Esophagus squamous epithelium (tissue), 5 donors: ENCODE measurements around the gene SDS. TPM values are rescaled to one million over a fixed set of nuclear protein-coding genes. Genes with fewer than 3 reads are reported as not detected.

Source experiments
- DNase-seq: peaks from one replicate; lab custom pipeline; 2025; lab: John Stamatoyannopoulos, UW
- H3K27ac ChIP-seq, 4 donors: fragments of 200-600 bp; sonication (generic); one replicate each; pipeline ENCODE4 v1.5.1; 2016 to 2019; ENCODE audit warnings: mild to moderate bottlenecking in 1 of 4
- H3K27me3 ChIP-seq, 4 donors: fragments of 200-600 bp; sonication (generic); 1 replicate in 3 of 4; 2 replicates in 1 of 4; pipeline versions ENCODE4 v1.5.1 to v1.6.0; 2017 to 2021; ENCODE audit warnings: antibody characterized with exemption in 1 of 4
- H3K36me3 ChIP-seq, 3 donors: fragments of 200-600 bp; sonication (generic); one replicate each; pipeline ENCODE4 v1.5.1; 2016 to 2019
- H3K4me1 ChIP-seq, 3 donors: fragments of 200-600 bp; sonication (generic); one replicate each; pipeline ENCODE4 v1.5.1; 2017 to 2019
- H3K4me3 ChIP-seq, 4 donors: fragments of 200-600 bp; sonication (generic); 1 replicate in 3 of 4; 2 replicates in 1 of 4; pipeline ENCODE4 v1.5.1; 2016 to 2019; ENCODE audit warnings: mild to moderate bottlenecking in 2 of 4, moderate library complexity in 1 of 4
- H3K9me3 ChIP-seq, 3 donors: fragments of 200-600 bp; sonication (generic); one replicate each; pipeline ENCODE4 v1.5.1; 2016 to 2019
- POLR2A ChIP-seq, 4 donors: fragments of 450-650 bp; IDR thresholded peaks; one replicate each; pipeline ENCODE4 v1.6.1; 2017; ENCODE audit warnings: antibody characterized with exemption in 4 of 4, mild to moderate bottlenecking in 4 of 4, moderate library complexity in 3 of 4
- WGBS, 2 donors: methylation state at CpG; one replicate each; pipeline ENCODE4 v1.1.5; 2018; 5-methylcytosine and 5-hydroxymethylcytosine counted together
- intact Hi-C: fragments of 100-400 bp; cut with DNase I; formaldehyde crosslinking; loops from one replicate; pipeline ENCODE4 v1.15.0; 2022
- total RNA-seq, 4 donors: library from RNA; depleted of rRNA; stranded (reverse); fragments of >200 nt; gene quantifications; one replicate each; pipeline ENCODE4 v1.1.0, GENCODE V29; 2016
- TF ChIP-seq, protein P1 (sequence below), 6 experiments: fragments of 450-650 bp in 4 of 6; fragments of 200-600 bp in 2 of 6; sonication (generic) in 2 of 6; IDR thresholded peaks; one replicate each; pipeline ENCODE4 v1.5.1; 2016 to 2019; ENCODE audit warnings: antibody characterized with exemption in 6 of 6, mild to moderate bottlenecking in 4 of 6, moderate library complexity in 4 of 6
- donor health status: DM: yes; HTN: yes; CAD: no.

Gene SDS
- total RNA-seq, 4 donors from 2014 or later: 0.76 TPM; not detected in 3

GRCh38 chr12:113374823-113375428 lies 28.8 kb downstream of the SDS start:
- intact Hi-C loops: no loop called here
- H3K9me3 ChIP-seq: no peaks in the 10 kb centered on the region
- WGBS, 2 donors: 64 to 75% methylated on average over 2 of the region's 4 CpGs
- peaks cover 8 to 79% (median 10%) of the 10 kb centered on the region in 3 donors for H3K36me3 ChIP-seq
- H3K4me3 ChIP-seq: no peak overlapping the region
- no peaks in the 10 kb centered on the region for H3K27me3 ChIP-seq
- TF ChIP-seq, protein P1, sequence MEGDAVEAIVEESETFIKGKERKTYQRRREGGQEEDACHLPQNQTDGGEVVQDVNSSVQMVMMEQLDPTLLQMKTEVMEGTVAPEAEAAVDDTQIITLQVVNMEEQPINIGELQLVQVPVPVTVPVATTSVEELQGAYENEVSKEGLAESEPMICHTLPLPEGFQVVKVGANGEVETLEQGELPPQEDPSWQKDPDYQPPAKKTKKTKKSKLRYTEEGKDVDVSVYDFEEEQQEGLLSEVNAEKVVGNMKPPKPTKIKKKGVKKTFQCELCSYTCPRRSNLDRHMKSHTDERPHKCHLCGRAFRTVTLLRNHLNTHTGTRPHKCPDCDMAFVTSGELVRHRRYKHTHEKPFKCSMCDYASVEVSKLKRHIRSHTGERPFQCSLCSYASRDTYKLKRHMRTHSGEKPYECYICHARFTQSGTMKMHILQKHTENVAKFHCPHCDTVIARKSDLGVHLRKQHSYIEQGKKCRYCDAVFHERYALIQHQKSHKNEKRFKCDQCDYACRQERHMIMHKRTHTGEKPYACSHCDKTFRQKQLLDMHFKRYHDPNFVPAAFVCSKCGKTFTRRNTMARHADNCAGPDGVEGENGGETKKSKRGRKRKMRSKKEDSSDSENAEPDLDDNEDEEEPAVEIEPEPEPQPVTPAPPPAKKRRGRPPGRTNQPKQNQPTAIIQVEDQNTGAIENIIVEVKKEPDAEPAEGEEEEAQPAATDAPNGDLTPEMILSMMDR (IDR thresholded peaks at IDR 0.05): no peak
- TF ChIP-seq POLR2A (IDR thresholded peaks at IDR 0.05): no peak
- H3K4me1 ChIP-seq: no peaks in the 10 kb centered on the region
- H3K27ac ChIP-seq: no peak overlapping the region
- DNase-seq: no peak

- TF ChIP-seq, protein P1 (IDR thresholded peaks at IDR 0.05): no peak
- TF ChIP-seq POLR2A (IDR thresholded peaks at IDR 0.05): no peak
- Histone ChIP-seq H3K4me1 (no peaks in the 10 kb centered on the region), H3K27ac (no peak overlapping the region), H3K4me3 (no peak overlapping the region), H3K9me3 (no peaks in the 10 kb centered on the region), H3K27me3 (no peaks in the 10 kb centered on the region), H3K36me3 (peaks cover 8 to 78% (median 10%) of the 10 kb centered on the region in 3 donors)
- DNase-seq: no peak
- 85 to 92% methylated on average over 3 of the region's 3 CpGs for WGBS, 2 donors
- intact Hi-C loops: no loop called here
Observed at GRCh38 chr12:113373969-113374368, 29.7 kb downstream of the SDS start.

DNA sequence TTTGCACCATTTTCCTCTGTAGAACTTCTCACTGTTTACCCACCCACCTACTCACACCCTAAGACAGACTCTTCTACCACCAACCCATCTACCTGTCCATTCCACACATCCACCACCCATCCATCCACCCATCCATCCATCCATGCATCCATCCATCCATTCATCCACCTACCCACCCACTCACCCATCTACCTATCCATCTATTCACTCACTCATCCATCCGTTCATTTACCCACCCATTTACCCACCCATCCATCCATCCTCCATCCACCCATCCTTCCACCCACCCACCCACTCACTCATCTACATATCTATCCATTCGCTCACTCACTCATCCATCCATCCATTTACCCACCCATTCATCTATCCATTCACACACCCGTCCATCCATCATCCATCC lies 30.2 kb downstream of the SDS start:
- no peak overlapping the region for H3K4me3 ChIP-seq
- H3K27ac ChIP-seq: no peak overlapping the region
- WGBS, 2 donors: 89 to 97% methylated on average over 3 of the region's 3 CpGs
- no peaks in the 10 kb centered on the region for H3K27me3 ChIP-seq
- no peak for TF ChIP-seq POLR2A (IDR thresholded peaks at IDR 0.05)
- TF ChIP-seq, protein P1 (IDR thresholded peaks at IDR 0.05): no peak
- intact Hi-C loops: no loop called here
- H3K36me3 ChIP-seq: peaks cover 8 to 81% (median 10%) of the 10 kb centered on the region in 3 donors
- H3K4me1 ChIP-seq: no peaks in the 10 kb centered on the region
- no peak for DNase-seq
- H3K9me3 ChIP-seq: no peaks in the 10 kb centered on the region

DNA sequence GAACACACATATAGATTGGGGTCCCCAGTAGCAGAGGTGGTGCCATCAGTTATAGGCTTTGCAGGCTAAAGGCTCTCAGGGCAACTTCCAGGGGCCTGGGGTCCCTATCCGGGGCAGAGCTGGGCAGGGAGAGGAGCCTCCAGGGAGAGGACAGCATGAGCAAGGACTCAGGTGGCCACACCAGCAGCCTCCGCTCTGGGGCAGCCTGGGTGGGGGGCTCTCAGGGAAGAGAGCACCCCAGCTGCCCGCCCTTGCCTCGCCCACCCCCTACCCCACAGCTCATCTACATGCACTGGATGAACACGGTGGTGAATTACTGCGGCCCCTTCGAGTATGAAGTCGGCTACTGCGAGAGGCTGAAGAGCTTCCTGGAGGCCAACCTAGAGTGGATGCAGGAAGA lies 31.3 kb downstream of the SDS start:
- no peak for TF ChIP-seq POLR2A (IDR thresholded peaks at IDR 0.05)
- TF ChIP-seq, protein P1 (IDR thresholded peaks at IDR 0.05): no peak
- DNase-seq: no peak
- H3K36me3 ChIP-seq: peaks cover 8 to 80% (median 10%) of the 10 kb centered on the region in 3 donors

GRCh38 chr12:113371808-113372207 lies 31.9 kb downstream of the SDS start:
- Histone ChIP-seq H3K4me1 (no peaks in the 10 kb centered on the region), H3K36me3 (peaks cover 8 to 75% (median 10%) of the 10 kb centered on the region in 3 donors), H3K27me3 (no peaks in the 10 kb centered on the region), H3K27ac (no peak overlapping the region), H3K4me3 (no peak overlapping the region), H3K9me3 (no peaks in the 10 kb centered on the region)
- intact Hi-C loops: no loop called here
- 83 to 93% methylated on average over 2 to 5 of the region's 6 CpGs for WGBS, 2 donors
- no peak for DNase-seq
- no peak for TF ChIP-seq POLR2A (IDR thresholded peaks at IDR 0.05)

More for the DNA sequence above, 31.3 kb downstream of the SDS start:
- no peaks in the 10 kb centered on the region for H3K4me1 ChIP-seq
- WGBS, 2 donors: 100% methylated on average over 1 to 8 of the region's 9 CpGs
- intact Hi-C loops: no loop called here
- no peaks in the 10 kb centered on the region for H3K27me3 ChIP-seq
- no peak overlapping the region for H3K4me3 ChIP-seq
- no peaks in the 10 kb centered on the region for H3K9me3 ChIP-seq
- no peak overlapping the region for H3K27ac ChIP-seq
